ENCODE results near the gene MPV17L2. TPM values are rescaled to one million over a fixed set of nuclear protein-coding genes. Genes with fewer than 3 reads are reported as not detected.
A peak's percentile ranks its signal among the peaks of the same experiment; 100 is the strongest.

The MPV17L2 gene
- total RNA-seq, 2 donors from 2014 or later: 20.9 to 21.8 TPM

- no peak overlapping the region for H3K27ac Mint-ChIP-seq
- Histone ChIP-seq H3K27ac (ENCODE audit: low read depth, low read length) (no peak overlapping the region), H3K27me3 (ENCODE audit: control insufficient read depth, insufficient read depth, low read length, poor library complexity, severe bottlenecking) (peaks cover 1% of the 10 kb centered on the region), H3K4me1 (ENCODE audit: control insufficient read depth, insufficient read depth, low read length) (peaks cover 3% of the 10 kb centered on the region), H3K36me3 (ENCODE audit: control insufficient read depth, insufficient read depth, low read length) (peaks cover 29% of the 10 kb centered on the region), H3K4me3 (ENCODE audit: low read length) (no peak overlapping the region), H3K9ac (ENCODE audit: extremely low read depth, low read length, poor library complexity, severe bottlenecking) (no peak overlapping the region), H3K9me3 (ENCODE audit: control insufficient read depth, low read length) (no peaks in the 10 kb centered on the region)
- no peak for DNase-seq
- H3K4me3 Mint-ChIP-seq: no peak overlapping the region
- H3K36me3 Mint-ChIP-seq (ENCODE audit: low read depth): peaks cover 51% of the 10 kb centered on the region
- 95 to 97% methylated on average over 48 to 66 of the region's 66 CpGs for WGBS, 2 experiments (ENCODE audit: insufficient coverage in 1 of 2, insufficient read length in 1 of 2)
- no peaks in the 10 kb centered on the region for H3K9me3 Mint-ChIP-seq
- no peaks in the 10 kb centered on the region for H3K4me1 Mint-ChIP-seq
- no peak for TF ChIP-seq CTCF (conservative IDR thresholded peaks at IDR 0.05)
- H3K27me3 Mint-ChIP-seq (ENCODE audit: insufficient read depth): no peaks in the 10 kb centered on the region
These were observed 24.2 kb upstream of the MPV17L2 start for GRCh38 chr19:18168673-18169381.

- TF ChIP-seq CTCF (conservative IDR thresholded peaks at IDR 0.05): no peak
- Histone ChIP-seq H3K4me3 (ENCODE audit: low read length) (no peak overlapping the region), H3K36me3 (ENCODE audit: control insufficient read depth, insufficient read depth, low read length) (peaks cover 24% of the 10 kb centered on the region), H3K4me1 (ENCODE audit: control insufficient read depth, insufficient read depth, low read length) (peaks cover 3% of the 10 kb centered on the region), H3K9me3 (ENCODE audit: control insufficient read depth, low read length) (no peaks in the 10 kb centered on the region), H3K9ac (ENCODE audit: extremely low read depth, low read length, poor library complexity, severe bottlenecking) (no peak overlapping the region), H3K27me3 (ENCODE audit: control insufficient read depth, insufficient read depth, low read length, poor library complexity, severe bottlenecking) (peaks cover 19% of the 10 kb centered on the region), H3K27ac (ENCODE audit: low read depth, low read length) (no peak overlapping the region)
- peaks cover 14% of the 10 kb centered on the region for H3K27me3 Mint-ChIP-seq (ENCODE audit: insufficient read depth)
- H3K9me3 Mint-ChIP-seq: no peaks in the 10 kb centered on the region
- no peak for DNase-seq
- WGBS, 2 experiments (ENCODE audit: insufficient coverage in 1 of 2, insufficient read length in 1 of 2): 92 to 95% methylated on average over 12 to 16 of the region's 16 CpGs
- H3K4me3 Mint-ChIP-seq: no peak overlapping the region
- no peaks in the 10 kb centered on the region for H3K4me1 Mint-ChIP-seq
- peaks cover 44% of the 10 kb centered on the region for H3K36me3 Mint-ChIP-seq (ENCODE audit: low read depth)
- H3K27ac Mint-ChIP-seq: no peak overlapping the region
These were observed 22.2 kb upstream of the MPV17L2 start for GRCh38 chr19:18170714-18171255.

GRCh38 chr19:18171605-18172327 lies 21.3 kb upstream of the MPV17L2 start:
- TF ChIP-seq CTCF (conservative IDR thresholded peaks at IDR 0.05): no peak
- peaks cover 39% of the 10 kb centered on the region for H3K36me3 Mint-ChIP-seq (ENCODE audit: low read depth)
- Histone ChIP-seq H3K4me3 (ENCODE audit: low read length) (no peak overlapping the region), H3K27me3 (ENCODE audit: control insufficient read depth, insufficient read depth, low read length, poor library complexity, severe bottlenecking) (peaks cover 19% of the 10 kb centered on the region), H3K27ac (ENCODE audit: low read depth, low read length) (no peak overlapping the region), H3K36me3 (ENCODE audit: control insufficient read depth, insufficient read depth, low read length) (peaks cover 23% of the 10 kb centered on the region), H3K9ac (ENCODE audit: extremely low read depth, low read length, poor library complexity, severe bottlenecking) (no peak overlapping the region), H3K9me3 (ENCODE audit: control insufficient read depth, low read length) (no peaks in the 10 kb centered on the region), H3K4me1 (ENCODE audit: control insufficient read depth, insufficient read depth, low read length) (peaks cover 3% of the 10 kb centered on the region)
- no peaks in the 10 kb centered on the region for H3K4me1 Mint-ChIP-seq
- WGBS, 2 experiments (ENCODE audit: insufficient coverage in 1 of 2, insufficient read length in 1 of 2): 89 to 91% methylated on average over 3 to 8 of the region's 8 CpGs
- H3K4me3 Mint-ChIP-seq: no peak overlapping the region
- H3K27me3 Mint-ChIP-seq (ENCODE audit: insufficient read depth): peaks cover 14% of the 10 kb centered on the region
- H3K27ac Mint-ChIP-seq: peak overlapping the region; percentile 30
- no peak for DNase-seq
- H3K9me3 Mint-ChIP-seq: no peaks in the 10 kb centered on the region

All from endodermal cell (in vitro differentiated cells).